Activated naive CD8-positive, alpha-beta T cell (primary cell): ENCODE measurements around the gene METTL25B.

Experiments
- H3K27ac Mint-ChIP-seq: one replicate; pipeline ENCODE4 v1.8.0; 2021; ENCODE audit warnings: mixed read lengths
- H3K27me3 Mint-ChIP-seq: one replicate; pipeline ENCODE4 v1.8.0; 2021; ENCODE audit warnings: mixed read lengths
- H3K36me3 Mint-ChIP-seq: one replicate; pipeline ENCODE4 v1.8.0; 2021; ENCODE audit warnings: mixed read lengths
- H3K4me1 Mint-ChIP-seq: one replicate; pipeline ENCODE4 v1.8.0; 2021; ENCODE audit warnings: low read depth, mixed read lengths
- H3K4me3 Mint-ChIP-seq: one replicate; pipeline ENCODE4 v1.8.0; 2021; ENCODE audit warnings: mild to moderate bottlenecking, mixed read lengths
- H3K9me3 Mint-ChIP-seq: one replicate; pipeline ENCODE4 v1.8.0; 2021; ENCODE audit warnings: low read depth, mixed read lengths

The METTL25B gene

DNA sequence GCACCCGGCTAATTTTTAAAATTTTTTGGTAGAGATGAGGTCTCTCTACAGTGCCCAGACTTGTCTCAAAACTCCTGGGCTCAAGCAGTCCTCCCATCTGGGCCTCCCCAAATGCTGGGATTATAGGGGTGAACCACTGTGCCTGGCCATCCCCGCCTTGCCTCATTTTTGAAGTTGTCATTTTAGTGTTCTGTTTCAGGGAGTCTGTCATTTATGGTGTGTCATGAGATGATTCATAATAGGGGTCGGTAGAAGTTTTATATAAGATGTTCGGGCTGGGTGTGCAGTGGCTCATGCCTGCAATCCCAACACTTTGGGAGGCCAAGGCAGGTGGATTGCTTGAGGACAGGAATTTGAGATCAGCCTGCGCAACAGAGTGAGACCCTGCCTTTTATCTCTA is 47.5 kb downstream of the METTL25B start:
- H3K27me3 Mint-ChIP-seq: no peaks in the 10 kb centered on the region
- peaks cover 52% of the 10 kb centered on the region for H3K4me1 Mint-ChIP-seq
- H3K27ac Mint-ChIP-seq: no peak overlapping the region
- peaks cover 5% of the 10 kb centered on the region for H3K36me3 Mint-ChIP-seq
- peak overlapping the region; percentile 1 for H3K4me3 Mint-ChIP-seq
- H3K9me3 Mint-ChIP-seq: no peaks in the 10 kb centered on the region

GRCh38 chr1:156776942-156777341 is 48.7 kb downstream of the METTL25B start:
- Mint-ChIP-seq H3K27me3 (no peaks in the 10 kb centered on the region), H3K27ac (no peak overlapping the region), H3K9me3 (no peaks in the 10 kb centered on the region), H3K4me3 (no peak overlapping the region), H3K4me1 (peaks cover 55% of the 10 kb centered on the region), H3K36me3 (peaks cover 7% of the 10 kb centered on the region)

GRCh38 chr1:156777573-156777972 is 49.3 kb downstream of the METTL25B start:
- Mint-ChIP-seq H3K9me3 (no peaks in the 10 kb centered on the region), H3K4me1 (peaks cover 53% of the 10 kb centered on the region), H3K36me3 (peaks cover 8% of the 10 kb centered on the region), H3K27me3 (no peaks in the 10 kb centered on the region), H3K4me3 (no peak overlapping the region), H3K27ac (no peak overlapping the region)

- Mint-ChIP-seq H3K4me3 (no peak overlapping the region), H3K27me3 (no peaks in the 10 kb centered on the region), H3K9me3 (no peaks in the 10 kb centered on the region), H3K27ac (no peak overlapping the region), H3K4me1 (peaks cover 38% of the 10 kb centered on the region), H3K36me3 (peaks cover 10% of the 10 kb centered on the region)
Observed at GRCh38 chr1:156781585-156782186, 53.4 kb downstream of the METTL25B start.

GRCh38 chr1:156785458-156785857 is 57.2 kb downstream of the METTL25B start:
- Mint-ChIP-seq H3K9me3 (no peaks in the 10 kb centered on the region), H3K27me3 (no peaks in the 10 kb centered on the region), H3K27ac (no peak overlapping the region), H3K36me3 (peaks cover 13% of the 10 kb centered on the region), H3K4me3 (no peak overlapping the region), H3K4me1 (peaks cover 22% of the 10 kb centered on the region)
